Erythroblast (primary cell): ENCODE measurements around the gene WDR88.

Source experiments
- GATA1 ChIP-seq: IDR thresholded peaks from 2 replicates; pipeline ENCODE4 v1.6.1; 2011; ENCODE audit warnings: low read depth, mild to moderate bottlenecking, control low read depth, low read length, moderate library complexity
- POLR2A ChIP-seq: IDR thresholded peaks from 2 replicates; pipeline ENCODE4 v1.6.1; 2011; ENCODE audit warnings: mild to moderate bottlenecking, low read length

DNA sequence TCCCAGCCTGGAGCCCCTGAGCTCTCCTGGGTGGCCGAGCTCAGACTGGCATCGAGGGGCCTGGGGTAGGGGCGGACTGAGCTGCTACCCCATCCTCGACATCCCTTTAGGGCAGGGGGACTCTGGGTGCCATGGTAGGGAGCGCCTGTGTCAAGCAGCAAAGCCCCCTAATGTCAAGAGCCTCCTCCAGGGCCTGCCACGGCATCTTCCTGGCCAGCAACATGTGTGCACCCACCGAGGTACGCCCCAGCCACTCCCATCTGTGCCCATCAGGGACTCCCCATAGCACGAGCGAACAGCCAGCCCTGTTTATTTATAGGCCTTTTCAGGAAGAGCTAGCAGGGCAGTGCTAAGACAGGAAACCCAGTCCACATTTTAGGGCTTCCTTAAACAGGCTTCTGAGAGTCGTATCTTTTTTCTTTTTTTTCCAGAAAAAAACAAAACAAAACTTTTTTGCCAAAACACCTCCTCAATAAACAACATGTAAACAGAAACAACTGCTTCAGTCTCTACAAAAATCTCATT lies 76.5 kb downstream of the WDR88 start:
- TF ChIP-seq POLR2A (no peak), GATA1 (no peak)
